NCI-H524 treated with DMSO at 0.1 percent for 48 hours (cell line): ENCODE results near the gene LRRK1.
A peak's percentile ranks its signal among the peaks of the same experiment; 100 is the strongest.
"Not testable (repeated sequence)": the region's sequence is repeated elsewhere in the genome, so short reads cannot be mapped to it uniquely, and the experiment has no call there.

Source experiments
- DNase-seq: peaks from one replicate; lab custom pipeline; 2025; lab: John Stamatoyannopoulos, UW

LRRK1 gene

GRCh38 chr15:101095796-101096406 lies 176.7 kb downstream of the LRRK1 start:
- DNase-seq: not testable (repeated sequence)

DNA sequence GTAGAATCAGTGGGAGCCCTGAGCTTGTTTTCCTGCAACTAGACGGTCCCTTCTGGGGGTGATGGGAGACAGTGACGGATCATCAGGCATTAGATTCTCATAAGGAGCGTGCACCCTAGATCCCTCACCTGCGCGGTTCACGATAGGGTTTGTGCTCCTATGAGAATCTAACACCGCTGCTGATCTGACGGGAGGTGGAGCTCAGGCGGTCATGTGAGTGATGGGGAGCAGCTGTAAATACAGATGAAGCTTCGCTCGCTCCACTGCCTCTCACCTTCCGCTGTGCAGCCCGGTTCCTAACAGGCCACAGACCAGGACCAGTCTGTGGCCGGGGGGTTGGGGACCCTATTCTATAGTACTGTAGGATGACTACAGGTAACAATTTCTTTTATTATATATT lies 178.0 kb downstream of the LRRK1 start:
- DNase-seq: no peak

- DNase-seq: no peak
Observed at GRCh38 chr15:101099183-101099582, 180.0 kb downstream of the LRRK1 start.

DNA sequence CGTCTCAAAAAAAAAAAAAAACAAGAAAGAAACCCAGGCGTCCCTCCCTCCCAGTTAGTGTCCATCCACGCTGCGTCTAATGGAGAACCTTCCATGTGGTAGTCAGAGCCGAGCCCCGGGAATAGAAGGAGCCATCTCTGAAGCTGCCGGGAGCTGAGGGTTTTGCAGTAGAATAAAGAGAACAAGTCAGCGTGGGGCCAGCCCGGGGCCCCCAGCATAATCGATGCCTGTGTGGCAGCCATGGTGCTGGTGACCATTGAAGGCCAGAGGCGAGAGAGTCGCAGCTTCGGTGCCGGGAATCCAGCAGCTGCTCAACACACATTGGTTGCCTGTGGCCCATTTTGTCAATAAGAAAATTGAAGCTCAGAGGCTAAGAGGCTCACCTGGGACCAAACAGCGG lies 181.0 kb downstream of the LRRK1 start:
- DNase-seq: no peak

GRCh38 chr15:101100593-101101442 lies 181.7 kb downstream of the LRRK1 start:
- DNase-seq: no peak

GRCh38 chr15:101101676-101102075 lies 182.5 kb downstream of the LRRK1 start:
- DNase-seq: no peak

DNA sequence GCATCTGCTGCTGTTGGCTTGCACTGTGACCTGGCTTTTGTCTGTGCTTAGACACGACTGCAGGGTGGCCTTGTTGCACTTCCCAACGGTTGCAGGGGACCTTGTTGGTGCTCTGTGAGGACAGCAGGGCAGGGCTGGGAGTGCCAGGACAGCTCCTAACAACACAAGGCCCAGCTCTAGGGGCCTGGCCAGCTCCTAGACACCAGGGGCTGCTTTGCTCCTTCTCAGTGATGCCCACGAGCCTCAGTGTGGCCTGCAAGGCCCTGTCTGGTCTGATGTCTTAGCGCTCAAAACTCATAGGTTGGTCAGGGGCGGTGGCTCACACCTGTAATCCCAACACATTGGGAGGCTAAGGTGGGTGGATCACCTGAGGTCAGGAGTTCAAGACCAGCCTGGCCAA lies 183.6 kb downstream of the LRRK1 start:
- DNase-seq: no peak

DNA sequence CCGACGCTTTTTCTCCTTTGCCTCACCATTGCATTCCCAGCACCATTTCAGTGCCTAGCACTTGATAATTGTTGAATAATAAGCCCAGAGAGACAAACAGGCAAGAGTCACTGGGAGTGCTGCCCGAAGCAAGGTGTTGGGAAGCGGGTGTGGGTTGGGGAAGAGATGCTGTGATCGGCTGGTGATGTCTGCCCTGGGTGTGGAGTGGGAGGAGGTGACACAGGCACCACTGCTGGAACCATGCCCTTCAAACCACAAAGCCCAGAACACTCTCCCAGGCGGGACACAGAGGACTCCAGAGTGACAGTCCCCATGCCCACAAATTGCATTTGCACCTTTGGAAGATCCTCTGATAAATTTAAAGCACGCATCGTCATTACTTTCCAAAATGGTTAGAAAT lies 184.4 kb downstream of the LRRK1 start:
- no peak for DNase-seq

- no peak for DNase-seq
Observed at GRCh38 chr15:101104141-101104540, 185.0 kb downstream of the LRRK1 start.

DNA sequence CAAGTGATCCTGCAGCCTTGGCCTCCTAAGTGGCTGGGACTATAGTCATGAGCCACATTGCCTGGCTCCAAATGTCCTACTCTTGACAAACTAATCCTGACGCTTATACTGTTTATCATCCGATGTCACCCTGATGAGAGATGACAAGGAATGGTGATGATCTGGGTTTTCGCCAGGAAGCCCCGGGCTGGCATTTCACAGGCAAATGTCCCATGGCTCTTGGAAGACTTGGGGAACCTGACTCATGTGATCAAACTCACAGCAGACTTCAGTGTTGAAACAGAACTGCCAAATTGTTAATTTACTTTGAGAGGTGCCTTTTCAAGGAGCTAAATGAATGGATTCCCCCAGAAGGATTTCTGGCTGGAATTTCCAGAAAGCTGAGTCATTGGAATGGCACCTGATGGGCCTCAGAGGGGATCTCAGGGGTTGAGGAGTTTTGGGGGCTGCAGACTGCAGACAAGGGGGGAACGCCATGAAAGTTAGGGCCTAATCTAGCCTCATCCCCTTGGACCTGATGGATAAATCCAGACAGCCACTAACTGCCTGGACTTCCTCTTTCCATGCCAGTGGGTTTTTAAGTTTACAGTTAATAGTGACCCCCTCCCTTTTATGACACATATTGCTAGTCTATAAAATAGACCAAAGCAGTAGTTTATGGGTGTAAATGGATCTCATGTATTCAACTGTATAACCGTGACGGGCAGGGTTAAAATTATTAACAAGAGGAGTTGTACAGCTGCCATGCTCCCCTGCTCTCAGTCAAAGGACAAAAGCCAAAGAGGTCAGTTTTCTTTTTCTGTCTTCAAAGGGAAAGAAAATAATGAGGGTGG lies 186.1 kb downstream of the LRRK1 start:
- no peak for DNase-seq

- DNase-seq: no peak
Observed at GRCh38 chr15:101107101-101107500, 187.9 kb downstream of the LRRK1 start.

DNA sequence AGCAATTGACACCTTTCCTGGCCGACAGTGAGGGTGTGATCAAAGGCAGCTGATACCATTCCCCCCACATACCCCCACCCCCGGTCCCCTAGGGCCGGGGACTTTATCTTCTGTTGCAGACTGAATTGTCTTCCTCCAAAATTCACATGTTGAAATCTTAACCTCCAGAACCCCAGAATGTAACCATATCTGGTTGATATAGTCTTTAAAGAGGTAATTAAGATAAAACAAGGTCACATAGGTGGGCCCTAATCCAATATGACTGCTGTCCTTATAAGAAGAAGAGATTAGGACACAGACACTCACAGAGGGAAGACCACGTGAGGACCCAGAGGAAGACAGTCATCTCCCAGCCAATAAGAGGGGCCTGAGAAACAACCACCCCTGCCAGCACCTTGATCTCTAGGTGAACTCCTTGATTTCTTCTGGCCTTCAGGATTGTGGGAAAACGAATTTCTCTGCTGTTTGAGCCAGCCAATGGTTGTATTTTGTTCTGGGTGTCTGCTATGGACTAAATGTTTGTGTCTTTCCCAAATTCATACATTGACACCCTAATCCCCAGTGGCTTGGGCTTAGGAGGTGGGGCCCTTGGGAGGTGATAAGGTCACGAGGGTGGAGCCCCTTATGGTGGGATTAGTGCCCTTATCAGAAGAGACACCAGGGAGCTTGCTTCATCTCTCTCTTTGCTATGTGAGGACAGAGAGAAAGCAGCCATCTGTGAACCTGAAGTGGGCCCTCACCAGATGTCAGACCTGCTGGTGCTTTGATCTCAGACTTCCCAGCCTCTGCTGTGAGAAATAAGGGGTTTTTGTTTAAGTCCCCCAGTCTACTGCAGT lies 188.7 kb downstream of the LRRK1 start:
- DNase-seq: peak; percentile 95

GRCh38 chr15:101108461-101108775 lies 189.3 kb downstream of the LRRK1 start:
- peak; percentile 81 for DNase-seq

GRCh38 chr15:101108791-101109190 lies 189.6 kb downstream of the LRRK1 start:
- no peak for DNase-seq

- DNase-seq: no peak
Observed at GRCh38 chr15:101110681-101111569, 191.8 kb downstream of the LRRK1 start.

DNA sequence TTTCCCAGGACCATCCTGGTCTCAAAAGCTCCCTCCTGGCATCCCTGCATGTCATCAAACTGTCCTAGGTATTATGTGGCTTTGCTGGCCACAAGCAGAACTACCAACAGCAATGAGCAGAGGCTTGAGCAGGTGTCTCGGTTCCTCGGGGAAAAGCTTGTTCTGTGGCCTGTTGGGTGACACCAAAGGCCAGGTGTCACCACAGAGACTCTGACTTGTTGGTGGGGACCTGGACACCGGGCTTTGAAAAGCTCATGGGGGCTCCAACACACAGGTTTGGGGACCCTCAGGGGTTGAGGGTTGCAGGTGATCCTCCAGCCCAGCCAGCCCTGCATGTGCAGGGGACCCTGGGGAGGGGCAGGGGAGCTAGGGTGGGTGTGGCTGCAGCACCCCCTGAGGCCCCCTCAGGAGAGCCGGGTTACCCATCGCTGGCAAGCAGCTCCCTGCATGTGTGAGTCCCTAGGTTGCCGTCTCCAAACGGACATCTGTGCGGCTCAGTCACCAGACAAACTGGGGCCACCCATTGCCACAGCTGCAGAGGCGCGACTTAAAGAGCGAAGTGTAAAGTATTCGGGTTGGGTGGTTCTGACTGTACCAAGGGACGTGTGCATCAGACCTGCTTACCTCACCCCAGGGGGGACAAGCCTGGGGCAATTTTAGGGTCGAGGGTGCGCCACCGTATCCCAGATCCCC lies 192.6 kb downstream of the LRRK1 start:
- DNase-seq: no peak

GRCh38 chr15:101112336-101113113 lies 193.4 kb downstream of the LRRK1 start:
- no peak for DNase-seq

DNA sequence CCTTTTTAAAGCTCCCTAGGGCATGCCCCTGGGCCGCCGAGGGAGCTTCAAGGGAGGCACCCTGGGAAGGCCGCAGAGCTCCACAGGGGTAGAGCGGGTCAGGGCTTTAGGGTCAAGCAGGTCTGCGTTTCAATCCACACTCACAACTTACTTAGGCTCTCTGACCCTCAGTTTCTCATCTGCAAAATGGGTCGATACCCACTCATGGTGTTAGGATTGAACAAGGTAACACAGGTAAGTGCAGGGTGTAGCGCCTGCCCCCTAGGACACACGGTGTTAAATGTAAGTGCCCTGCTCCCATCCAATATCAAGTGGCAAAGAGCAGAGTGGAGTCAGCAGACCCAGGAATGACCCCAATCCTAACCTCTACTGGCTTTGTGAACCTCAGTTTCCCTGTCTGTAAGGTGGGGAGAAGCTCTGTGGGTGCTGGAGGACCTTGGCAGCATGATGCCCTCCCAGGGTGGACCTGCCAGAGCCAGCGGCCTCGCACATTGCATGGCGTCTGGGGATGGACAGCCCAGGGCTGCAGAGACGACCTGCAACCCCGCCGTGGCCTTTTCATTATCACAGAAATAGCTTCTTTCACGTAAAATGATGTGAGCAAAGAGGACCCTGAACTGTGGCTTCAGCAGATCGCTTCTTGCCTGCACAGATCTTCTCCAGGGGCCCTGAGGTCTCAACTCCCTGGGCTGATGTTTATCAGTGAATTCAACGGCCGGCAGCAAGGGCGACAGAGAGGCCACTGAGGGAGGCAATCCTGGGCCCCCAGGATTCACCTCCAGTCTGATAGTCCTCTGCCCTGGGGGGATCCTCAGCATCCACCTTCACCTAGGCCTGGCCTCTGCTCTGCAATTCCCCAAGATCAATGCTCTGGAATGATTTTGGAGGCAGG lies 194.2 kb downstream of the LRRK1 start:
- no peak for DNase-seq

DNA sequence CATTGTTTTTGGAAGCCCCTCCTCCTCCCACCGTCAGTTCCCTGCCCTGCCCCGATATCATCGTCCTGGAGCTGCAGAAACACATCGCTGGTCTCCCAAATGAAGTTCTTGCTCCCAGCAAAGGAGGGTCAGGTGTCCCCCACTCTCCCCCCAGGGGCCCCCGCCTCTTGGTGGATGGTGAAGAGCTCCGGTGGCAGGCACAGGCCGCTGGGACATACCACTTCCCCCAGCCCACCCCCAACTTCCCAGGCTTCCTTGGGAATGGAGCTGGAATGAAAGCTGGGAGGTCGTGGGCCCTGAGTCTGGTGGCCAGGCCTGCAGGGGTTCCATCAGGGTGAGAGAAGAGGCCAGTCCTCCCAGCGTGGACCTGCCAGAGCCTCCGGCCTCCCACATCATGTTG lies 195.0 kb downstream of the LRRK1 start:
- no peak for DNase-seq
